Memory B cell (primary cell): Measurements from ENCODE around the gene CGNL1.

Experiments
- ATAC-seq: fragments of 150-1000 bp; cut with Tn5 transposase; 2 replicates; pipeline ENCODE4 v1.10.0; 2021; ENCODE audit warnings: low read depth, mild to moderate bottlenecking, moderate library complexity
- DNase-seq, 2 donors: peaks; one replicate each; pipeline ENCODE4 v3.0.0; 2022; ENCODE audit warnings: low spot score in 2 of 2
- H3K27ac Mint-ChIP-seq: one replicate; pipeline ENCODE4 v1.8.0; 2022; ENCODE audit warnings: mild to moderate bottlenecking, moderate library complexity, mixed read lengths
- H3K27me3 Mint-ChIP-seq: one replicate; pipeline ENCODE4 v1.8.0; 2022; ENCODE audit warnings: mixed read lengths
- H3K36me3 Mint-ChIP-seq: one replicate; pipeline ENCODE4 v1.8.0; 2022; ENCODE audit warnings: mild to moderate bottlenecking, mixed read lengths
- H3K4me1 Mint-ChIP-seq: one replicate; pipeline ENCODE4 v1.8.0; 2022; ENCODE audit warnings: mixed read lengths
- H3K4me3 Mint-ChIP-seq: one replicate; pipeline ENCODE4 v1.8.0; 2022; ENCODE audit warnings: mild to moderate bottlenecking, moderate library complexity, mixed read lengths
- H3K9me3 Mint-ChIP-seq: one replicate; pipeline ENCODE4 v1.8.0; 2022; ENCODE audit warnings: mixed read lengths

Gene CGNL1

GRCh38 chr15:57375827-57376695, at the start of gene CGNL1:
Gene CGNL1, plus strand, starts transcription at chr15:57376505. Its CDS starts 61,495 bp downstream, at chr15:57438000.
- ATAC-seq (peak; percentile 37), DNase-seq (no peak)
- H3K4me3 Mint-ChIP-seq = peak within 1 kb of the TSS; percentile 85
- H3K4me1 Mint-ChIP-seq = peaks cover 5% of the 10 kb centered on the region
- H3K36me3 Mint-ChIP-seq = peaks cover 2% of the 10 kb centered on the region
- H3K27me3 Mint-ChIP-seq = peaks cover 26% of the 10 kb centered on the region
- no peaks in the 10 kb centered on the region for H3K9me3 Mint-ChIP-seq
- H3K27ac Mint-ChIP-seq = no peak within 1 kb of the TSS

DNA sequence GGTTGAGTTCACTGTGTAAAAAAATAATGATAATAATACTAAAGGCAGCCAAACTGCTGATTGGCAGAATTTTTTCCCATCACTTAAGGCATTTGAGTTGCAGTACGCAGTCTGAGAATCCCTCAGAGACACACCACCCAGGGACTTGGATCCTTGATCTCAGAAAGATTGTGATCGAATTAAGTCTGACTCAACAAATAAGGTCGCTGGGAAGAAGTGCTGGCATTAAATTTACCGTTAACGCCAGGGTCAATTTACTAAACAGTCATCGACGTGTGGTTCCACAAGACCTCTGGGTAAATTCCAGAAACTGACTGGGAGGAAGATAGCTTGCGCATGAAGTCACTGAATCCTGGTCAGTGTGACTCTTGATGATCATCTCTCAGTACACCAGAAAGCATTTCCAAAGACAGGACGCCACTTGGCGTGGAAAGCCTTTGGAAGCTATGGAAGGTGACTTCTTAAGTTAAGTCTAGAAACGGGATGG, 48.3 kb upstream of the CGNL1 start:
- Mint-ChIP-seq H3K9me3 (no peaks in the 10 kb centered on the region), H3K27ac (no peak overlapping the region), H3K4me3 (no peak overlapping the region), H3K36me3 (no peaks in the 10 kb centered on the region), H3K27me3 (peaks cover 8% of the 10 kb centered on the region), H3K4me1 (peaks cover 8% of the 10 kb centered on the region)
- ATAC-seq = no peak
- no peak for DNase-seq

DNA sequence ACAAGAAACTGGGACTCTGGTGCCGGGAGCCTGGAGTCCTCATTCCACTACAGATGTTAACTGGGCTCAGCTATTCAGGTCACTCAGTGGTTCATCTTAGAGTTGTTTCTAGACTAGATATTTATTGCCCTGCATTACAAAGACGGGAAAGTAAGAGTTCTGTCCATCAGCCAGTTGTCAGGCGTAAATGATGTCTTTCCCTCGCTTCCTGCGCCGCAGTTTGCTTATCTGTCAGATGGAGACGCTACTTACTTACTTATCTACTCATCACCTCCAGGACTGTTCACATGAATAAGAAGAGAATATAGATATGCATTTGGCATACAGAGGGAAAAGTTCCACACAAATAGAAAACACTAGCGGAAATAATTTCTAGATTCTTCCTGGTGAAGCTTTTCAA, 47.8 kb upstream of the CGNL1 start:
- no peak for DNase-seq
- peaks cover 9% of the 10 kb centered on the region for H3K27me3 Mint-ChIP-seq
- ATAC-seq = no peak
- H3K9me3 Mint-ChIP-seq = no peaks in the 10 kb centered on the region
- no peaks in the 10 kb centered on the region for H3K36me3 Mint-ChIP-seq
- H3K4me3 Mint-ChIP-seq = no peak overlapping the region
- H3K4me1 Mint-ChIP-seq = peaks cover 8% of the 10 kb centered on the region
- no peak overlapping the region for H3K27ac Mint-ChIP-seq

DNA sequence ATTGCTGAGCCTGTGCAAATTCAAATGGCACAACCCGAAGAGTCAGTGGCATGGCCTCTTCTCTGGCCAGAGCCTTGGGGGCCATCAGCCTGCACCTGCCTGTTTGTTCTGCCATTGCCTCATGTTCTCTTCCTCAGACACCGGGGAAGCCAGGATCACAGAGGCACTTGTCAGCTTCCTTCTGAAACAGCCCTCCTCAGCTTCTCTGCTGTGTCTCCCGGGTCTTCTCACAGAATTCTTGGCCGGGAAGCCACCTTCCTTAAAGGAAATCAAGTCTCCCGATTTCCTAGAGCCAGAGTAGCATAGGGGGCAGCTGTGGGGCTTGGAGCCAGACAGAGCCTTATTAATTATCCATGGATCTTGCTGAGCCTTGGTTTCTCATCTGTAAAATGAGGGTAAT, 47.4 kb upstream of the CGNL1 start:
- no peak overlapping the region for H3K27ac Mint-ChIP-seq

GRCh38 chr15:57329582-57330367, 46.5 kb upstream of the CGNL1 start:
- Mint-ChIP-seq H3K27ac (no peak overlapping the region), H3K27me3 (peaks cover 13% of the 10 kb centered on the region), H3K36me3 (no peaks in the 10 kb centered on the region), H3K4me1 (peaks cover 5% of the 10 kb centered on the region), H3K9me3 (no peaks in the 10 kb centered on the region), H3K4me3 (no peak overlapping the region)
- no peak for DNase-seq
- ATAC-seq = no peak

More for the DNA sequence above, 47.4 kb upstream of the CGNL1 start:
- H3K4me3 Mint-ChIP-seq = no peak overlapping the region
- peaks cover 9% of the 10 kb centered on the region for H3K27me3 Mint-ChIP-seq
- no peak for ATAC-seq
- no peaks in the 10 kb centered on the region for H3K9me3 Mint-ChIP-seq
- no peak for DNase-seq
- no peaks in the 10 kb centered on the region for H3K36me3 Mint-ChIP-seq
- peaks cover 5% of the 10 kb centered on the region for H3K4me1 Mint-ChIP-seq

DNA sequence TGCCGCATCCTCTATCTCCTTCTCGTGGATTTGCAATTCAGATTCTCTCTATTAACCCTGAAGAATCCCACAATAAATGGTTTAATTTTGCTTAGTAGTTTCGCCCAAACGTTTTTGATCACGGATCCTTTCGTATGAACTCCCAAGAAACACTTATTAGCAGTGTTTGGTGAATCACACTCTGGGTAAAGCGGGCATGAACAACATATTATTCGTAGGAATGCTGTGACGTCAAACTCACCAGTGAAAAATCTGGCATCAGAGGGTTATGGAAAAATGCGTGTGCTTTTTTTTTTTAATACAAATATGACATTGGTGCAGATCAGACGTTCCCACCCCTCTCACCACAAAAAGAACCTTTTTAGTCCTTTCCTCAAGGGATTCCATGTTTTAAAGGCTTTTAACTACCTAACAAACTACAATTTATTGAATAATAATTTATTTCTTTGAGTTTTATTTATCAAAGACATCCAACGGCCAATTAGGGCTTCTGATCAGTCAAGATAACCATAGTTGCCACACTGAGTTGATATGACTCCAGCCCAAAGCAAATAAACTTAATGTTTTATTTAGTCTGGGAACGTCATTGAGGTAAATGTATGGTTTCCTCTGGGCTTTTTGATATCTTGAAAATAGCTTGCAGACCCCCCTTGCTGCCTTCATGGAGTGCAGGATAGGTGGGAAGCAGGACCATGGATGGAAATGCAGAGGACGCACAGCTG, 45.5 kb upstream of the CGNL1 start:
- Mint-ChIP-seq H3K4me3 (no peak overlapping the region), H3K27me3 (peaks cover 15% of the 10 kb centered on the region), H3K27ac (no peak overlapping the region), H3K4me1 (peaks cover 5% of the 10 kb centered on the region), H3K9me3 (no peaks in the 10 kb centered on the region), H3K36me3 (no peaks in the 10 kb centered on the region)
- DNase-seq = no peak
- ATAC-seq = no peak

- H3K36me3 Mint-ChIP-seq = no peaks in the 10 kb centered on the region
- no peak overlapping the region for H3K27ac Mint-ChIP-seq
- DNase-seq (no peak), ATAC-seq (no peak)
- no peaks in the 10 kb centered on the region for H3K9me3 Mint-ChIP-seq
- peaks cover 5% of the 10 kb centered on the region for H3K4me1 Mint-ChIP-seq
- peaks cover 15% of the 10 kb centered on the region for H3K27me3 Mint-ChIP-seq
- H3K4me3 Mint-ChIP-seq = no peak overlapping the region
Measured at GRCh38 chr15:57332326-57332725, 44.0 kb upstream of the CGNL1 start.

GRCh38 chr15:57333487-57333886, 42.8 kb upstream of the CGNL1 start:
- H3K9me3 Mint-ChIP-seq = no peaks in the 10 kb centered on the region
- H3K4me3 Mint-ChIP-seq = no peak overlapping the region
- H3K4me1 Mint-ChIP-seq = peaks cover 5% of the 10 kb centered on the region
- no peak for ATAC-seq
- DNase-seq = no peak
- H3K27ac Mint-ChIP-seq = no peak overlapping the region
- H3K27me3 Mint-ChIP-seq = peaks cover 17% of the 10 kb centered on the region
- no peaks in the 10 kb centered on the region for H3K36me3 Mint-ChIP-seq

DNA sequence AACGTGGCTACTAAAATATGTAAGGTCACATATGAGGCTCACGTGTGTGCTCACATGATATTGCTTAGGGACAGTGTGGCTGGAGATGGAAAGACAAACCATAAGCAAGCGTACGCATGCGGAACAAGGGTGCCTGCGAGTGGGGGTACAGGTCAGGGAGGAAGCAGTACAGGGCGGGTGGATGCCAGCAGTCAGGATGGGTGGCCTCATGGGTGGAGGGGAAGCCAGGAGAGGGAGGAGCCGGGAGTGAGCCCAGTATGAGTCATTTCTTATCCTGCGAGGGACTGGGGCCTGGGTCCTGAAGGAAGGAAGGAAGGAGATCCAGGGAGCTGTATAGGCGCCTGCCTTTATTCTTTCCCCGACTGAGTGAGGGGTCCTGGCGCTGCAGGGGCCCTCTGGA, 42.0 kb upstream of the CGNL1 start:
- Mint-ChIP-seq H3K36me3 (no peaks in the 10 kb centered on the region), H3K4me3 (no peak overlapping the region), H3K4me1 (peaks cover 5% of the 10 kb centered on the region), H3K27ac (no peak overlapping the region), H3K9me3 (no peaks in the 10 kb centered on the region), H3K27me3 (peaks cover 23% of the 10 kb centered on the region)
- DNase-seq (no peak), ATAC-seq (no peak)

- DNase-seq = no peak
- Mint-ChIP-seq H3K4me1 (peaks cover 3% of the 10 kb centered on the region), H3K9me3 (no peaks in the 10 kb centered on the region), H3K36me3 (no peaks in the 10 kb centered on the region), H3K4me3 (no peak overlapping the region), H3K27ac (no peak overlapping the region), H3K27me3 (peaks cover 22% of the 10 kb centered on the region)
- ATAC-seq = no peak
Measured at GRCh38 chr15:57335293-57335715, 41.0 kb upstream of the CGNL1 start.

DNA sequence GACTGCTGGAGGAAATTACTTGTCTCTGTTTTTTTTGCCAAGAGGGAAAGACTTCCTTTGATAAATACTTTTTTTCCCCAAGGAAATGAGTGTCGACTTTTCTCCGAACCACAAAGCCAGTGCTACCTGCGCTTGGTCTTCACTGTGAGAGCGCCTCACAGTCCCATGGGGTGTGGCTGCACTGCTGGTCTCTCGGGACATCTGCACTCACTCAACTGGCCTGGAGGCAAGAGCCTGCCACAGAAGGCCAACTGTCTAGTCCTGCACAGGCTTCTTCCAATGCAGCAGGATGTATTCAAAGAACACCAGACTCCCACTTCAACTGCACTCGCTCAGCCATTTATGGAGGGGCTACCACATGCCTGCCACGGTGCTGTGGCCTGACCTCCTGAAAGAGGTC, 40.6 kb upstream of the CGNL1 start:
- Mint-ChIP-seq H3K9me3 (no peaks in the 10 kb centered on the region), H3K4me1 (no peaks in the 10 kb centered on the region), H3K36me3 (no peaks in the 10 kb centered on the region), H3K27me3 (peaks cover 22% of the 10 kb centered on the region), H3K27ac (no peak overlapping the region), H3K4me3 (no peak overlapping the region)
- DNase-seq (no peak), ATAC-seq (no peak)

GRCh38 chr15:57337868-57338411, 38.4 kb upstream of the CGNL1 start:
- no peak for DNase-seq

DNA sequence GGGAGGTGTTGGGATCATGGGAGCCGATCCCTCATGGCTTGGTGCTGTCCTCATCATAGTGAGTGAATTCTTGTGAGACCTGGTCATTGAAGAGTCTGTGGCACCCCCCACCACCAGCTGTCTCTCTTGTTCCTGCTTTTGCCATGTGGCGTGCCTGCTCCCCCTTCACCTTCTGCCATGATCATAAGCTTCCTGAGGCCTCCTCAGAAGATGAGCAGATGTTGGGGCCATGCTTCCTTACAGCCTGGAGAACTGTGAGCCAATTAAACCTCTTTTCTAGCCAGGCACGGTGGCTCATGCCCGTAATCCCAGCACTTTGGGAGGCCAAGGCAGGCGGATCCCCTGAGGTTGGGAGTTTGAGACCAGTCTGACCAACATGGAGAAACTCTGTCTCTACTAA, 37.0 kb upstream of the CGNL1 start:
- Mint-ChIP-seq H3K27ac (no peak overlapping the region), H3K9me3 (no peaks in the 10 kb centered on the region), H3K4me1 (no peaks in the 10 kb centered on the region), H3K4me3 (no peak overlapping the region), H3K27me3 (peaks cover 13% of the 10 kb centered on the region), H3K36me3 (no peaks in the 10 kb centered on the region)
- no peak for ATAC-seq
- no peak for DNase-seq

More at GRCh38 chr15:57337868-57338411, 38.4 kb upstream of the CGNL1 start:
- H3K4me1 Mint-ChIP-seq = no peaks in the 10 kb centered on the region
- no peak overlapping the region for H3K27ac Mint-ChIP-seq
- peaks cover 17% of the 10 kb centered on the region for H3K27me3 Mint-ChIP-seq
- H3K4me3 Mint-ChIP-seq = no peak overlapping the region
- no peaks in the 10 kb centered on the region for H3K9me3 Mint-ChIP-seq
- H3K36me3 Mint-ChIP-seq = no peaks in the 10 kb centered on the region
- ATAC-seq = no peak
